Vagina (tissue), 2 donors: ENCODE measurements around the gene PRR15.

ENCODE experiments used
- POLR2A ChIP-seq, 2 donors: fragments of 450-650 bp; IDR thresholded peaks; one replicate each; pipeline ENCODE4 v1.6.1; 2017; ENCODE audit warnings: antibody characterized with exemption in 2 of 2, mild to moderate bottlenecking in 2 of 2, moderate library complexity in 2 of 2
- POLR2AphosphoS5 ChIP-seq, 2 donors: sonication (generic); formaldehyde crosslinking; IDR thresholded peaks; one replicate each; pipeline ENCODE4 v1.9.0; 2017; ENCODE audit warnings: antibody characterized with exemption in 2 of 2, mild to moderate bottlenecking in 2 of 2, low read depth in 1 of 2; ENCODE audit not compliant: insufficient read depth in 1 of 2
- TF ChIP-seq, protein P1 (sequence below), 3 experiments: fragments of 450-650 bp in 2 of 3; fragments of 200-600 bp in 1 of 3; sonication (generic) in 1 of 3; IDR thresholded peaks; one replicate each; pipeline ENCODE4 v1.5.1; 2017 to 2019; ENCODE audit warnings: antibody characterized with exemption in 3 of 3, mild to moderate bottlenecking in 2 of 3, moderate library complexity in 2 of 3

DNA sequence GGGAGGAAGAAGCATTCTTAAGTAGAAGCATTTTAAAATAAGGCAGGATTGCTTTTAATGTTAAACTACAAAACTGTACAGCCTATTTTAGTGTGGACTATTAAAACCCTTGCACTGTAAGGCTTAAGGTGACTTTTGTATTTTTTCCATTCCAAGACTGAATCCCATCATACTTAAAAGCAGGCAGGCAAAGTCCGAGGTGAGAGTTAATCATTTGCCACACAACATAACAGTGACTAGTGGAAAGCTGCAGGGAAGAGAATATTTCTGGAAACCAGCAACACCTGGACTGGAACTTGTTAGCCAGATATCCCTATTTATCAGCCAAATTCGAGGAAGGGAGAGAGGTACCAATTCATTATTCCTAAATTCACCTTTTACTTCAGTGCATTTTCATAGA lies 3.5 kb downstream of the PRR15 start:
- TF ChIP-seq, protein P1, sequence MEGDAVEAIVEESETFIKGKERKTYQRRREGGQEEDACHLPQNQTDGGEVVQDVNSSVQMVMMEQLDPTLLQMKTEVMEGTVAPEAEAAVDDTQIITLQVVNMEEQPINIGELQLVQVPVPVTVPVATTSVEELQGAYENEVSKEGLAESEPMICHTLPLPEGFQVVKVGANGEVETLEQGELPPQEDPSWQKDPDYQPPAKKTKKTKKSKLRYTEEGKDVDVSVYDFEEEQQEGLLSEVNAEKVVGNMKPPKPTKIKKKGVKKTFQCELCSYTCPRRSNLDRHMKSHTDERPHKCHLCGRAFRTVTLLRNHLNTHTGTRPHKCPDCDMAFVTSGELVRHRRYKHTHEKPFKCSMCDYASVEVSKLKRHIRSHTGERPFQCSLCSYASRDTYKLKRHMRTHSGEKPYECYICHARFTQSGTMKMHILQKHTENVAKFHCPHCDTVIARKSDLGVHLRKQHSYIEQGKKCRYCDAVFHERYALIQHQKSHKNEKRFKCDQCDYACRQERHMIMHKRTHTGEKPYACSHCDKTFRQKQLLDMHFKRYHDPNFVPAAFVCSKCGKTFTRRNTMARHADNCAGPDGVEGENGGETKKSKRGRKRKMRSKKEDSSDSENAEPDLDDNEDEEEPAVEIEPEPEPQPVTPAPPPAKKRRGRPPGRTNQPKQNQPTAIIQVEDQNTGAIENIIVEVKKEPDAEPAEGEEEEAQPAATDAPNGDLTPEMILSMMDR (IDR thresholded peaks at IDR 0.05), result no peak
- TF ChIP-seq POLR2A (IDR thresholded peaks at IDR 0.05) (no peak), POLR2AphosphoS5 (IDR thresholded peaks at IDR 0.05; ENCODE audit: insufficient read depth in 1 of 2, low read depth in 1 of 2) (no peak)
